ENCODE results near the gene NCOA5. TPM values are rescaled to one million over a fixed set of nuclear protein-coding genes. Genes with fewer than 3 reads are reported as not detected.

Gene NCOA5
- total and polyA plus RNA-seq, 10 of the 15 experiments (the other 5 are each of a cell fraction or from before 2014, with no cell fraction given) = 7.7 to 38.1 (median 30.1) TPM

DNA sequence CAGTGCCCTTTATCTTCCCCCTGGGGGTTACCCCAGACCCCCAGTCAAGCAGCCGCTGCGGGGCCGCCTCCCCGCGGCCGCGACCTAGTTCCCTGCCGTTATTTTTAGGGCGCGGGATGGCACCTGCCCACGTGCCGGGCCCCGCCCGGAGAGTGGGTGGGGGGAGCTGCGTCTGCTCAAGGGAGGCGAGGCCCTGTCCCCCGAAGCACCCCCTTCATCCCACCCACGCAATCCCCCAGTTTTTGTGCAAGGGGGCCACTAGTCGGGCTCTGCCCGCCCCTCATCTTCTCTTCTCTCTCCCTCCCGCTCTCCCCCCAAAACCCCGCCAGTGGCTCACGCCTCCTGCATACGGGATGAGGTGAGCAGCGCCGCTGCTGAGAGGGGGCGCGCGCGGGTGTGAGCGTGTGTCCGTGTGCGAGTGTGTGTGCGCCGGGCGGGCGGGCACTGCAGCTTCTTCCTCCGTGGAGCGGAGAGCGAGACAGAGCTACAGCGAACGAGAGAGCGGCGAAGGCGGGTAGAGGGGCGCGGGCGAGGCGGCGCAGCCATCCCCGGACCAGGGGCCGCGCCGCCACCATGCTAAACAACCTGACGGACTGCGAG lies 60.9 kb downstream of the NCOA5 start, which contains the start of gene SLC12A5:
Gene SLC12A5, plus strand, starts transcription at position 444 of the 600 bp plus-strand sequence. Its CDS starts 130 bp downstream, at position 574.
- Histone ChIP-seq H3K27me3 (replicated peaks in 1 of 2; ENCODE audit: control insufficient read depth in 2 of 2, insufficient read depth in 2 of 2, low read length in 1 of 2) (peaks cover 5 to 6% of the 10 kb centered on the region in 2 experiments), H3K4me2 (ENCODE audit: control insufficient read depth, insufficient read depth) (no peak within 1 kb of the TSS), H3K79me2 (ENCODE audit: control insufficient read depth, insufficient read depth, low read length) (no peaks in the 10 kb centered on the region), H2AFZ (ENCODE audit: control insufficient read depth, low read depth, low read length) (no peak within 1 kb of the TSS), H3K4me1 (ENCODE audit: control insufficient read depth, insufficient read depth, low read length) (no peaks in the 10 kb centered on the region), H3K9ac (ENCODE audit: control insufficient read depth, insufficient read depth, low read length) (no peak within 1 kb of the TSS), H3K36me3 (ENCODE audit: control insufficient read depth in 2 of 2, insufficient read depth in 2 of 2, low read length in 1 of 2) (no peaks in the 10 kb centered on the region), H3K9me3 (replicated peaks; ENCODE audit: control insufficient read depth, insufficient read depth, low read length) (no peaks in the 10 kb centered on the region), H4K20me1 (ENCODE audit: control insufficient read depth, insufficient read depth) (no peaks in the 10 kb centered on the region), H3K27ac (ENCODE audit: control insufficient read depth, insufficient read depth) (no peak within 1 kb of the TSS), H3K4me3 (no peak within 1 kb of the TSS)
- FAIRE-seq = no peak
- 43% methylated on average over 42 of the region's 56 CpGs for WGBS (ENCODE audit: insufficient coverage, insufficient replicate concordance, low lambda C conversion rate, missing lambda C conversion rate)
- ChIA-PET POLR2A (no interaction called here), RAD21 (ENCODE audit: unreplicated experiment) (no interaction called here), SMC1A (ENCODE audit: uncharacterized antibody, unreplicated experiment) (no interaction called here), CTCF (no interaction called here)
- DNase-seq (ENCODE audit: low read depth, low spot score) = no peak
- TF ChIP-seq TARDBP (IDR thresholded peaks at IDR 0.05; ENCODE audit: borderline replicate concordance) (no peak), ZBTB4 (CRISPR knock-in tag; IDR thresholded peaks at IDR 0.05) (no peak), ESRRA (IDR thresholded peaks at IDR 0.05; ENCODE audit: low read length) (no peak), NFIC (IDR thresholded peaks at IDR 0.05; ENCODE audit: low read depth, low read length) (no peak), NR2C1 (IDR thresholded peaks at IDR 0.05) (no peak), HDAC6 (IDR thresholded peaks at IDR 0.05; ENCODE audit: unreplicated experiment) (no peak)
- intact Hi-C loops (cut with micrococcal nuclease; ENCODE audit: unreplicated experiment) (no loop called here), in situ Hi-C loops (cut with MboI) (no loop called here)
- no peak for ATAC-seq
- BruUV-seq (replicated peaks) = no TSS peak

Data from GM12878 (cell line).